Measurements from ENCODE around the gene RELN. TPM values are rescaled to one million over a fixed set of nuclear protein-coding genes. Genes with fewer than 3 reads are reported as not detected.

Gene RELN
- total and polyA plus RNA-seq, 2 donors (not counting 1 experiment from before 2014, with no cell fraction given) = not detected

DNA sequence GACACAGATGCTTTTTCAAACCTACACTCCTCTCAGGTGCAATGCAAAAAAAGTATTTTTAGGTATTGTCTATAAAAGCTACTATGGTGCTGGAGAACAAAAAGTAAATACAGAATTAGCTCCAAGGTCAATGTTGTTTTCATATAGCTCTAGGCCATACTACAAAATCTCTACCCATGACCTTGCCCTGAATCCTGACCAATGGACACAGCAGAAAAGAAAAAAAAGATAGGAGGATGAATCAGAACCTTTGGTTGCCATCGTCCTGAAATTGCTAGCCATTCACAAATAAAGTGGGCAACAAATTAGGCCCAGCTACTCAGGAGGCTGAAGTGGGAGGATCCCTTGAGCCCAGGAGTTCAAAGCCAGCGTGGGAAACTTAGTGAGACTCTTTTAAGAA, 35.2 kb upstream of the RELN start:
- H3K27ac Mint-ChIP-seq = no peak overlapping the region
- no peak for ATAC-seq (ENCODE audit: low read depth)

DNA sequence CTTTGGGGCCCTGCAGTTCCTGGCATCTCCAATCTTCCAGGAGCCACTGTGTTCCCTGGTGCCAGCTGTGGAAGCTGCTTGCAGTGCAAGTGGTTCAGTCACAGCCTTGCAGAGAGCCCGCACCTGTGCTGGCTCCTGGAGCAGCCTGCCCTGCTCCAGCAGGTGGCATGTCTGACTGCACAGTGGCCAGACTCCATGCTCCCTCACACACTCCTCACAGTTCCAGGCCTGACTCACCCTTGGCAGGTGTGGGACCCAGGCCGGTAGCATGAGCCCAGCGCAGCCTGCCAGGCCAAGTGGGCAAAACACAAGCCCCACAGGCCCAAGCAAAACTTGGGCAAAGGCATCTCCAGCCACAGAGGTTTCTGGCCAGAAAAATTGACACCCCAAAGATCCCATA, 33.6 kb upstream of the RELN start:
- Histone ChIP-seq H3K27me3 (replicated peaks in 1 of 4; ENCODE audit: control extremely low read depth in 1 of 4, control insufficient read depth in 3 of 4, insufficient read depth in 4 of 4, low read length in 3 of 4) (no peaks in the 10 kb centered on the region), H3K9ac (ENCODE audit: low read length) (no peak overlapping the region), H3K4me1 (ENCODE audit: control insufficient read depth in 2 of 2, insufficient read depth in 2 of 2, low read length in 2 of 2) (no peaks in the 10 kb centered on the region), H3K79me2 (ENCODE audit: control insufficient read depth, insufficient read depth, low read length) (no peaks in the 10 kb centered on the region), H3K4me2 (replicated peaks; ENCODE audit: low read depth, low read length, poor library complexity, severe bottlenecking) (no peak overlapping the region), H3K4me3 (ENCODE audit: control extremely low read depth in 1 of 5, extremely low read depth in 1 of 5, insufficient read depth in 1 of 5, low read depth in 2 of 5, low read length in 4 of 5) (no peak overlapping the region), H2AFZ (ENCODE audit: insufficient read depth, low read depth, low read length, poor library complexity, severe bottlenecking) (no peak overlapping the region), H3K36me3 (replicated peaks in 1 of 2; ENCODE audit: control extremely low read depth in 1 of 2, control insufficient read depth in 1 of 2, extremely low read depth in 1 of 2, insufficient read depth in 2 of 2, low read length in 1 of 2) (no peaks in the 10 kb centered on the region), H3K27ac (ENCODE audit: low read length in 2 of 2) (no peak overlapping the region), H4K20me1 (ENCODE audit: control insufficient read depth, insufficient read depth, low read length, poor library complexity, severe bottlenecking) (no peaks in the 10 kb centered on the region), H3K9me3 (ENCODE audit: control extremely low read depth in 1 of 3, control insufficient read depth in 2 of 3, insufficient read depth in 1 of 3, low read length in 2 of 3) (peaks cover 0 to 19% (median 0%) of the 10 kb centered on the region in 3 donors)
- no peak for TF ChIP-seq EZH2 (IDR thresholded peaks at IDR 0.05; ENCODE audit: borderline replicate concordance, insufficient read depth, low read depth, low read length, poor library complexity, severe bottlenecking)
- TF ChIP-seq CTCF (IDR thresholded peaks at IDR 0.05) = no peak
- WGBS (ENCODE audit: insufficient coverage) = 92% methylated on average over 3 of the region's 3 CpGs
- no peak overlapping the region for H3K4me3 Mint-ChIP-seq
- no peak for DNase-seq
- intact Hi-C loops (cut with micrococcal nuclease) = no loop called here
- H3K27ac Mint-ChIP-seq = no peak overlapping the region
- POLR2A ChIA-PET = no interaction called here
- H3K27me3 Mint-ChIP-seq = peaks cover 4% of the 10 kb centered on the region
- CTCF ChIA-PET = no interaction called here
- H3K4me1 Mint-ChIP-seq = no peaks in the 10 kb centered on the region
- no peak for ATAC-seq (ENCODE audit: low read depth)
- H3K9me3 Mint-ChIP-seq (ENCODE audit: insufficient read depth) = no peaks in the 10 kb centered on the region

More for the DNA sequence above, 35.2 kb upstream of the RELN start:
- Mint-ChIP-seq H3K9me3 (ENCODE audit: insufficient read depth) (no peaks in the 10 kb centered on the region), H3K4me3 (no peak overlapping the region), H3K4me1 (no peaks in the 10 kb centered on the region), H3K27me3 (peaks cover 4% of the 10 kb centered on the region)
- Histone ChIP-seq H3K9me3 (ENCODE audit: control extremely low read depth in 1 of 3, control insufficient read depth in 2 of 3, insufficient read depth in 1 of 3, low read length in 2 of 3) (peaks cover 0 to 19% (median 0%) of the 10 kb centered on the region in 3 donors), H2AFZ (ENCODE audit: insufficient read depth, low read depth, low read length, poor library complexity, severe bottlenecking) (no peak overlapping the region), H3K4me1 (ENCODE audit: control insufficient read depth in 2 of 2, insufficient read depth in 2 of 2, low read length in 2 of 2) (no peaks in the 10 kb centered on the region), H3K36me3 (replicated peaks in 1 of 2; ENCODE audit: control extremely low read depth in 1 of 2, control insufficient read depth in 1 of 2, extremely low read depth in 1 of 2, insufficient read depth in 2 of 2, low read length in 1 of 2) (no peaks in the 10 kb centered on the region), H3K9ac (ENCODE audit: low read length) (no peak overlapping the region), H3K4me3 (ENCODE audit: control extremely low read depth in 1 of 5, extremely low read depth in 1 of 5, insufficient read depth in 1 of 5, low read depth in 2 of 5, low read length in 4 of 5) (no peak overlapping the region), H3K27me3 (replicated peaks in 1 of 4; ENCODE audit: control extremely low read depth in 1 of 4, control insufficient read depth in 3 of 4, insufficient read depth in 4 of 4, low read length in 3 of 4) (no peaks in the 10 kb centered on the region), H3K79me2 (ENCODE audit: control insufficient read depth, insufficient read depth, low read length) (no peaks in the 10 kb centered on the region), H3K4me2 (replicated peaks; ENCODE audit: low read depth, low read length, poor library complexity, severe bottlenecking) (no peak overlapping the region), H3K27ac (ENCODE audit: low read length in 2 of 2) (no peak overlapping the region), H4K20me1 (ENCODE audit: control insufficient read depth, insufficient read depth, low read length, poor library complexity, severe bottlenecking) (no peaks in the 10 kb centered on the region)
- no peak for DNase-seq
- ChIA-PET POLR2A (no interaction called here), CTCF (no interaction called here)
- TF ChIP-seq CTCF (IDR thresholded peaks at IDR 0.05) = no peak
- TF ChIP-seq EZH2 (IDR thresholded peaks at IDR 0.05; ENCODE audit: borderline replicate concordance, insufficient read depth, low read depth, low read length, poor library complexity, severe bottlenecking) = no peak
- WGBS (ENCODE audit: insufficient coverage) = 89% methylated on average over 1 of the region's 2 CpGs
- intact Hi-C loops (cut with micrococcal nuclease) = no loop called here

Data from B cell (primary cell).